Measurements from ENCODE around the gene LYPLAL1. TPM values are rescaled to one million over a fixed set of nuclear protein-coding genes. Genes with fewer than 3 reads are reported as not detected.

Gene LYPLAL1
- total and polyA plus RNA-seq, 2 of the 4 experiments (the other 2 are of a cell fraction) = 4.8 to 7.5 TPM

GRCh38 chr1:219215477-219215876 lies 41.8 kb downstream of the LYPLAL1 start:
- no peaks in the 10 kb centered on the region for H3K9me3 ChIP-seq (ENCODE audit: control insufficient read depth, insufficient read depth, low read length)
- no peak overlapping the region for H2BK15ac ChIP-seq (ENCODE audit: low read depth, low read length)
- no peak overlapping the region for H3K56ac ChIP-seq (ENCODE audit: extremely low read depth, insufficient read depth, low read length)
- no peak overlapping the region for H2AFZ ChIP-seq (replicated peaks; ENCODE audit: low read length, poor library complexity)
- H3K18ac ChIP-seq (ENCODE audit: low read depth, low read length) = no peak overlapping the region
- CTCF ChIA-PET = no interaction called here
- no peak for DNase-seq
- peaks cover 6% of the 10 kb centered on the region for H3K36me3 ChIP-seq (ENCODE audit: control insufficient read depth, insufficient read depth, low read length)
- no TSS peak for BruUV-seq (replicated peaks)
- TF ChIP-seq RCOR1 (IDR thresholded peaks at IDR 0.05; ENCODE audit: insufficient replicate concordance, low read length) (no peak), RAD21 (IDR thresholded peaks at IDR 0.05; ENCODE audit: low read length) (no peak), USF2 (IDR thresholded peaks at IDR 0.05; ENCODE audit: low read depth, low read length) (no peak), MAFK (IDR thresholded peaks at IDR 0.05; ENCODE audit: low read depth, low read length) (no peak), CHD1 (IDR thresholded peaks at IDR 0.05; ENCODE audit: low read depth, low read length) (no peak), SMC3 (IDR thresholded peaks at IDR 0.05; ENCODE audit: low read depth, low read length) (no peak), MXI1 (IDR thresholded peaks at IDR 0.05; ENCODE audit: borderline replicate concordance, low read depth, low read length) (no peak), RFX5 (IDR thresholded peaks at IDR 0.05; ENCODE audit: low read depth, low read length) (no peak), FOS (IDR thresholded peaks at IDR 0.05; ENCODE audit: low read depth, low read length) (no peak), BHLHE40 (IDR thresholded peaks at IDR 0.05; ENCODE audit: low read depth, low read length) (no peak), MAZ (IDR thresholded peaks at IDR 0.05; ENCODE audit: borderline replicate concordance, low read depth, low read length) (no peak), CEBPB (IDR thresholded peaks at IDR 0.05; ENCODE audit: low read depth, low read length) (no peak), NFE2L2 (IDR thresholded peaks at IDR 0.05; ENCODE audit: low read depth, low read length) (no peak), POLR2A (IDR thresholded peaks at IDR 0.05; ENCODE audit: low read depth, low read length) (no peak)
- TF ChIP-seq, protein P1, sequence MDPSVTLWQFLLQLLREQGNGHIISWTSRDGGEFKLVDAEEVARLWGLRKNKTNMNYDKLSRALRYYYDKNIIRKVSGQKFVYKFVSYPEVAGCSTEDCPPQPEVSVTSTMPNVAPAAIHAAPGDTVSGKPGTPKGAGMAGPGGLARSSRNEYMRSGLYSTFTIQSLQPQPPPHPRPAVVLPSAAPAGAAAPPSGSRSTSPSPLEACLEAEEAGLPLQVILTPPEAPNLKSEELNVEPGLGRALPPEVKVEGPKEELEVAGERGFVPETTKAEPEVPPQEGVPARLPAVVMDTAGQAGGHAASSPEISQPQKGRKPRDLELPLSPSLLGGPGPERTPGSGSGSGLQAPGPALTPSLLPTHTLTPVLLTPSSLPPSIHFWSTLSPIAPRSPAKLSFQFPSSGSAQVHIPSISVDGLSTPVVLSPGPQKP (IDR thresholded peaks at IDR 0.05; ENCODE audit: borderline replicate concordance, low read depth, low read length) = no peak
- TF ChIP-seq, protein P2, sequence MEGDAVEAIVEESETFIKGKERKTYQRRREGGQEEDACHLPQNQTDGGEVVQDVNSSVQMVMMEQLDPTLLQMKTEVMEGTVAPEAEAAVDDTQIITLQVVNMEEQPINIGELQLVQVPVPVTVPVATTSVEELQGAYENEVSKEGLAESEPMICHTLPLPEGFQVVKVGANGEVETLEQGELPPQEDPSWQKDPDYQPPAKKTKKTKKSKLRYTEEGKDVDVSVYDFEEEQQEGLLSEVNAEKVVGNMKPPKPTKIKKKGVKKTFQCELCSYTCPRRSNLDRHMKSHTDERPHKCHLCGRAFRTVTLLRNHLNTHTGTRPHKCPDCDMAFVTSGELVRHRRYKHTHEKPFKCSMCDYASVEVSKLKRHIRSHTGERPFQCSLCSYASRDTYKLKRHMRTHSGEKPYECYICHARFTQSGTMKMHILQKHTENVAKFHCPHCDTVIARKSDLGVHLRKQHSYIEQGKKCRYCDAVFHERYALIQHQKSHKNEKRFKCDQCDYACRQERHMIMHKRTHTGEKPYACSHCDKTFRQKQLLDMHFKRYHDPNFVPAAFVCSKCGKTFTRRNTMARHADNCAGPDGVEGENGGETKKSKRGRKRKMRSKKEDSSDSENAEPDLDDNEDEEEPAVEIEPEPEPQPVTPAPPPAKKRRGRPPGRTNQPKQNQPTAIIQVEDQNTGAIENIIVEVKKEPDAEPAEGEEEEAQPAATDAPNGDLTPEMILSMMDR (conservative IDR thresholded peaks at IDR 0.05; ENCODE audit: low read depth, low read length) = no peak
- in situ Hi-C loops (cut with MboI; ENCODE audit: low sequenced_read_pairs) = no loop called here
- H2BK20ac ChIP-seq (ENCODE audit: low read depth, low read length) = no peak overlapping the region
- H4K20me1 ChIP-seq (ENCODE audit: insufficient read depth, low read length) = no peaks in the 10 kb centered on the region
- no peaks in the 10 kb centered on the region; the same call in 1 of the 2 replicates for H3K4me1 ChIP-seq (ENCODE audit: control insufficient read depth, insufficient read depth, low read length)
- no peak overlapping the region for H2AK9ac ChIP-seq (replicated peaks; ENCODE audit: low read depth, low read length, poor library complexity)
- 0 out of 4 replicates have a peak, but pooled peaks cover 0 to 3% of the 10 kb centered on the region in 2 experiments for H3K79me1 ChIP-seq (ENCODE audit: low read depth in 1 of 2, low read length in 2 of 2)
- no peaks in the 10 kb centered on the region for H3K9me1 ChIP-seq (ENCODE audit: insufficient read depth, low read length)
- H3K4ac ChIP-seq (ENCODE audit: low read depth, low read length) = no peak overlapping the region
- dilution Hi-C loops (cut with HindIII; ENCODE audit: low sequenced_read_pairs, unreplicated experiment) = no loop called here
- H3K9ac ChIP-seq (ENCODE audit: low read depth, low read length) = no peak overlapping the region
- POLR2A ChIA-PET (ENCODE audit: unreplicated experiment) = no interaction called here
- H2BK120ac ChIP-seq (ENCODE audit: low read depth, low read length) = no peak overlapping the region
- H3K4me2 ChIP-seq (ENCODE audit: low read depth, low read length) = no peak overlapping the region
- no peak overlapping the region for H2AK5ac ChIP-seq (ENCODE audit: low read depth, low read length)
- H3K4me3 ChIP-seq (ENCODE audit: insufficient read depth, low read depth, low read length) = no peak overlapping the region
- intact Hi-C loops (cut with micrococcal nuclease) = no loop called here
- H4K5ac ChIP-seq (ENCODE audit: low read depth, low read length) = no peak overlapping the region
- H3K23ac ChIP-seq (ENCODE audit: low read depth, low read length) = no peak overlapping the region
- H3K27ac ChIP-seq (ENCODE audit: insufficient read depth, low read length) = no peak overlapping the region
- H2BK5ac ChIP-seq (ENCODE audit: low read depth, low read length, poor library complexity, severe bottlenecking) = no peak overlapping the region
- H4K8ac ChIP-seq (ENCODE audit: low read depth in 2 of 2, low read length in 2 of 2) = no peak overlapping the region
- no peak overlapping the region for H4K91ac ChIP-seq (ENCODE audit: insufficient read depth, low read depth, low read length)
- no peak for ATAC-seq (ENCODE audit: low read depth)
- no peaks in the 10 kb centered on the region for H3K27me3 ChIP-seq (ENCODE audit: control insufficient read depth, insufficient read depth, low read length)
- no peak overlapping the region for H3K14ac ChIP-seq (replicated peaks; ENCODE audit: low read depth, low read length)

All from IMR-90 (cell line).